HUES64 (cell line): Measurements from ENCODE around the gene VIL1.

ENCODE experiments used
- H3K27ac ChIP-seq: 2 replicates; pipeline ENCODE4 v1.7.0; 2013; ENCODE audit warnings: low read depth, low read length, inconsistent platforms
- H3K27me3 ChIP-seq: 2 replicates; pipeline ENCODE4 v1.6.1; 2013; ENCODE audit warnings: mild to moderate bottlenecking, low read length; ENCODE audit not compliant: insufficient read depth
- H3K36me3 ChIP-seq: 2 replicates; pipeline ENCODE4 v1.6.1; 2013; ENCODE audit warnings: mild to moderate bottlenecking, low read length; ENCODE audit not compliant: insufficient read depth
- H3K4me1 ChIP-seq: 2 replicates; pipeline ENCODE4 v1.6.1; 2013; ENCODE audit warnings: mild to moderate bottlenecking, low read length, moderate library complexity; ENCODE audit not compliant: insufficient read depth
- H3K4me3 ChIP-seq: 2 replicates; pipeline ENCODE4 v1.5.1; 2013; ENCODE audit warnings: mild to moderate bottlenecking, low read length, moderate library complexity
- H3K9ac ChIP-seq: 2 replicates; pipeline ENCODE4 v1.6.1; 2013; ENCODE audit warnings: mild to moderate bottlenecking, low read depth, low read length
- H3K9me3 ChIP-seq: 2 replicates; pipeline ENCODE4 v1.6.1; 2013; ENCODE audit warnings: low read depth, low read length; ENCODE audit not compliant: insufficient read depth
- WGBS: fragments of 150-250, 120-280 bp; methylation state at CpG from one replicate; pipeline ENCODE4 v1.1.7; 2013; ENCODE audit warnings: missing lambda C conversion rate; 5-methylcytosine and 5-hydroxymethylcytosine counted together

Gene VIL1

GRCh38 chr2:218418321-218418716, 604 bp upstream of the VIL1 start:
- H3K9ac ChIP-seq, result no peak overlapping the region
- 98% methylated on average over 5 of the region's 5 CpGs for WGBS

GRCh38 chr2:218419630-218420216, 800 bp downstream of the VIL1 start:
- Histone ChIP-seq H3K9ac (no peak overlapping the region), H3K4me1 (peaks cover 8% of the 10 kb centered on the region; the same call in 1 of the 2 replicates), H3K4me3 (no peak overlapping the region), H3K27me3 (no peaks in the 10 kb centered on the region), H3K27ac (no peak overlapping the region), H3K36me3 (no peaks in the 10 kb centered on the region), H3K9me3 (no peaks in the 10 kb centered on the region)
- WGBS, result 96% methylated on average over 6 of the region's 7 CpGs

More at GRCh38 chr2:218418321-218418716, 604 bp upstream of the VIL1 start:
- no peak overlapping the region for H3K4me3 ChIP-seq
- H3K4me1 ChIP-seq, result peaks cover 8% of the 10 kb centered on the region; the same call in 1 of the 2 replicates
- H3K27ac ChIP-seq, result no peak overlapping the region
- no peaks in the 10 kb centered on the region for H3K27me3 ChIP-seq
- H3K9me3 ChIP-seq, result no peaks in the 10 kb centered on the region
- H3K36me3 ChIP-seq, result no peaks in the 10 kb centered on the region

DNA sequence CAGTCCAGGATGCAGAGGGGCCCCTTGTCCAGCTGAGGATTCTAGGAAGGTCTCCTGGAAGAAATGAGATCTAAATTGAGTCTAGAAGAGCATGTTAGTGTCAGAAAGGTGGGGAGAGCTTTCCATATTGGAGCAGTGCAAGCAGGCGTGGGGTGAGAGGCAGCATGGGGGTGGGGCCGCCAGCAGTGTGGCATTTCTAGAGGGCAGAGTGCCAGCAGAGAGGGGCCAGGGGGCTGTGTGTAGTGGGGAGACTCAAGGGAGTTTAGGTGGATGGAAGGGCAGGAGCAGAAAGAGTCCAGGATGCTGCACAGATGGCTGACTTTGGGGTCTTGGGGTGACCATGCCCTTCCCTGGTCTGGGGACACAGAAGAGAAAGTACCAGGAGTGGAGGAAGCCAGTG, 2.1 kb downstream of the VIL1 start:
- WGBS, result 84% methylated on average over 2 of the region's 2 CpGs
- peaks cover 8% of the 10 kb centered on the region; the same call in 1 of the 2 replicates for H3K4me1 ChIP-seq
- H3K4me3 ChIP-seq, result no peak overlapping the region
- no peaks in the 10 kb centered on the region for H3K36me3 ChIP-seq
- no peaks in the 10 kb centered on the region for H3K27me3 ChIP-seq
- no peak overlapping the region for H3K27ac ChIP-seq
- H3K9ac ChIP-seq, result no peak overlapping the region
- no peaks in the 10 kb centered on the region for H3K9me3 ChIP-seq

DNA sequence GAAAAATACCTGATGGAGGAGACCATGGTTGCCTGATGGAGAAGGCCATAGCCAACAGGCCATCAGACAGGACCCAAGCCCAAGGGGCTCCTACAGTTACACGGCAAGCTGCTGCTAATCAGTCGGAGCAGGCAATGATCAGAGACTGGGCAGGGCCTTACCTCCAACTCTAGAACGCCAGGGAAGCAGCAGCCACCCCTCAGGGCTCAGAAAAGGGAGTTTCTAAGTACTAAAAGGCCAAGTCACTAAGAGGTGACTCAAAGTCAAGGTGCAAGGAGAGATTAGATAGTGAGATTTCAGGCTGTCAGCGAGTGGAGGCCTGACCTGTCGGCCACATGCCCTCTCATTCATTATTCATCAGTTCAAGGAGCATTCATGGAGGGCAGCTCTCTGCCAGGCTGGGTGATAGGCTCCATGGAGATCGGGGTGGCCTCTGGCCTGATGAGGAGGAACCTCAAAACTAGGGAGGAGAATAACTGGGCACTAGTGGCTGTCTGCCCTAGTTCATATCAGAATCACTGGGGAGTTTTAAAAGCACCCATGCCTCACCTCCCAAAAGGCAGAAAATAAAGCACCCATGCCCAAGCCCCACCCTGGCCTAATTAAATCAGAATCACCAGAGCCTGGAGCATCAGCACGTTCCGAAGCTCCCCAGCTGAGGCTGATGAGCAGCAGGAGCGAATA, 3.6 kb downstream of the VIL1 start:
- H3K27me3 ChIP-seq, result no peaks in the 10 kb centered on the region
- no peak overlapping the region for H3K27ac ChIP-seq
- H3K4me1 ChIP-seq, result peaks cover 8% of the 10 kb centered on the region; the same call in 1 of the 2 replicates
- H3K4me3 ChIP-seq, result no peak overlapping the region
- H3K36me3 ChIP-seq, result no peaks in the 10 kb centered on the region
- H3K9me3 ChIP-seq, result no peaks in the 10 kb centered on the region
- no peak overlapping the region for H3K9ac ChIP-seq
- 85% methylated on average over 9 of the region's 9 CpGs for WGBS

- H3K36me3 ChIP-seq, result no peaks in the 10 kb centered on the region
- WGBS, result 88% methylated on average over 7 of the region's 9 CpGs
- H3K27ac ChIP-seq, result no peak overlapping the region
- H3K9ac ChIP-seq, result no peak overlapping the region
- peaks cover 8% of the 10 kb centered on the region; the same call in 1 of the 2 replicates for H3K4me1 ChIP-seq
- no peaks in the 10 kb centered on the region for H3K9me3 ChIP-seq
- no peak overlapping the region for H3K4me3 ChIP-seq
- no peaks in the 10 kb centered on the region for H3K27me3 ChIP-seq
These were observed 4.7 kb downstream of the VIL1 start for GRCh38 chr2:218423584-218423983.

- Histone ChIP-seq H3K27me3 (no peaks in the 10 kb centered on the region), H3K9ac (no peak overlapping the region), H3K4me3 (no peak overlapping the region), H3K4me1 (no peaks in the 10 kb centered on the region), H3K36me3 (no peaks in the 10 kb centered on the region), H3K27ac (no peak overlapping the region), H3K9me3 (no peaks in the 10 kb centered on the region)
- whole genome bisulfite sequencing, result 94% methylated on average over 10 of the region's 10 CpGs
These were observed 6.6 kb downstream of the VIL1 start for GRCh38 chr2:218425531-218425930.

GRCh38 chr2:218427741-218428140, 8.8 kb downstream of the VIL1 start:
- Histone ChIP-seq H3K36me3 (no peaks in the 10 kb centered on the region), H3K4me1 (no peaks in the 10 kb centered on the region), H3K9ac (no peak overlapping the region), H3K9me3 (no peaks in the 10 kb centered on the region), H3K27me3 (no peaks in the 10 kb centered on the region), H3K4me3 (no peak overlapping the region), H3K27ac (no peak overlapping the region)
- WGBS, result 78% methylated on average over 11 of the region's 11 CpGs

DNA sequence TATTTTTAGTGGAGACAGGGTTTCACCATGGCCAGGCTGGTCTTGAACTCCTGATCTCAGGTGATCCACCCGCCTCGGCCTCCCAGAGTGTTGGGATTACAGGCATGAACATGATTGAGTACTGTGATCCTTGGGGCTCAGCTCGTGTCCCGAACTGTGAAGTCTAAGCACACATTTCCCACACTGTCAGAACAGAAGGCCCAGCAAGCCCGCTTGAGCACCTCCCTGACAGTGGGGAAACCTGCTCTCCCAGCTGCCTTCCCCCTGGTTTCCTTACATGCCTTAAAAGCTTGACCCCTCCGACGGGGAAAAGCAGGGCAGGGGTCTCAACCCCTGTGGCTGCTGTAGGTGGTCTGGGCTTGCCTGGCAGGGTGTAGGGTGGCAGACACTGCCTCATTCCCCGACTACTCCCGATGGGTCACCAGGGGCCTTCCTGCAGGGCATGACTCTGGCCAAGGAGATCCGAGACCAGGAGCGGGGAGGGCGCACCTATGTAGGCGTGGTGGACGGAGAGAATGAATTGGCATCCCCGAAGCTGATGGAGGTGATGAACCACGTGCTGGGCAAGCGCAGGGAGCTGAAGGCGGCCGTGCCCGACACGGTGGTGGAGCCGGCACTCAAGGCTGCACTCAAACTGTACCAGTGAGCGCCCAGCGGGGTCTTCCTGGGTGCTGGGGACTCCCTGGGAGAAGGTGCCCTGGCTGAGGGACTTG, 10.1 kb downstream of the VIL1 start:
- Histone ChIP-seq H3K27me3 (no peaks in the 10 kb centered on the region), H3K36me3 (no peaks in the 10 kb centered on the region), H3K9me3 (no peaks in the 10 kb centered on the region), H3K4me3 (no peak overlapping the region), H3K4me1 (no peaks in the 10 kb centered on the region), H3K27ac (no peak overlapping the region), H3K9ac (no peak overlapping the region)
- WGBS, result 96% methylated on average over 24 of the region's 24 CpGs

GRCh38 chr2:218429911-218430692, 11.2 kb downstream of the VIL1 start:
- H3K4me1 ChIP-seq, result no peaks in the 10 kb centered on the region
- 85% methylated on average over 9 of the region's 9 CpGs for WGBS
- no peak overlapping the region for H3K9ac ChIP-seq
- H3K36me3 ChIP-seq, result no peaks in the 10 kb centered on the region
- no peaks in the 10 kb centered on the region for H3K9me3 ChIP-seq
- H3K4me3 ChIP-seq, result no peak overlapping the region
- H3K27ac ChIP-seq, result no peak overlapping the region
- no peaks in the 10 kb centered on the region for H3K27me3 ChIP-seq

GRCh38 chr2:218430721-218431120, 11.8 kb downstream of the VIL1 start:
- no peak overlapping the region for H3K4me3 ChIP-seq
- H3K4me1 ChIP-seq, result no peaks in the 10 kb centered on the region
- no peak overlapping the region for H3K9ac ChIP-seq
- H3K27me3 ChIP-seq, result no peaks in the 10 kb centered on the region
- 93% methylated on average over 11 of the region's 11 CpGs for WGBS
- no peaks in the 10 kb centered on the region for H3K9me3 ChIP-seq
- H3K36me3 ChIP-seq, result no peaks in the 10 kb centered on the region
- H3K27ac ChIP-seq, result no peak overlapping the region

- WGBS, result 95% methylated on average over 10 of the region's 10 CpGs
These were observed 13.0 kb downstream of the VIL1 start for GRCh38 chr2:218431878-218432277.

More at GRCh38 chr2:218431878-218432277, 13.0 kb downstream of the VIL1 start:
- Histone ChIP-seq H3K36me3 (no peaks in the 10 kb centered on the region), H3K4me3 (no peak overlapping the region), H3K9me3 (no peaks in the 10 kb centered on the region), H3K4me1 (no peaks in the 10 kb centered on the region), H3K9ac (no peak overlapping the region), H3K27ac (no peak overlapping the region), H3K27me3 (no peaks in the 10 kb centered on the region)
